HG03064 (cell line): ENCODE data around the gene NPIPB13.
"Not testable (repeated sequence)": the region's sequence is repeated elsewhere in the genome, so short reads cannot be mapped to it uniquely, and the experiment has no call there.

Experiments
- ATAC-seq: cut with Tn5 transposase; IDR thresholded peaks from one replicate; pipeline ENCODE4 v1.9.1; 2021; ENCODE audit warnings: low read depth; ENCODE audit not compliant: unreplicated experiment

The NPIPB13 gene

DNA sequence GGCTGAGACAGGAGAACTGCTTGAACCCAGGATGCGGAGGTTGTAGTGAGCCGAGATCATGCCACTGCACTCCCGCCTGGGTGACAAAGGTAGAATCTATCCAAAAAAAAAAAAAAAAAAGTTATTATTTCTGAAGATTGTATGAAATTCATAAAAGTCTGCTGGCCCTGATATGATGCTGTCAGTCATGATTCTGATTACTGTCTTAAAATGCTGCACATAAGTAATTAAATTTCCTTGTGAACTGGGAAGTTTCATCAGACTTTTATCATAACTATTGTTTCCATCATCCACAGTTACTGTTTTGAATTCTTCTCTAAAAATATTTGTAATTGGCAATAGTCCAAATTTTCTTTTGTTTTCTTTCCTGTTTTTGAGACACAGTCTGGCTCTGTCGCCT lies at the start of gene NPIPB13:
NPIPB13 (minus strand) TSS at position 101 of the 400 bp plus-strand sequence. CDS start 2,906 bp downstream, outside the sequence.
- not testable (repeated sequence) for ATAC-seq

DNA sequence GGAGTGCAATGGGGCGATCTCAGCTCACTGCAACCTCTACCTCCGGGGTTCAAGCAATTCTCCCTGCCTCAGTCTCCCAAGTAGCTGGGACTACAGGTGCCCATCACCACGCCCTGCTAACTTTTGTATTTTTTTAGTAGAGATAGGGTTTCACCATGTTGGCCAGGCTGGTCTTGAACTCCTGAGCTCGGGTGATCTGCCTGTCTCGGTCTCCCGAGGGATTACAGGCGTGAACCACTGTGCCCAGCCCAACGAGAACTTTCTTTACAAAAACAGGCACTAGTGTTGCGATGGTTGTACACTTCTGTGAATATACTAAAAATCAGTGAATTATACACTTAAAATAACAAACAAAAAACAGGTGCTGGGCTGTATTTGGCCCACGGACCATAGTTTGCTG lies 34.1 kb upstream of the NPIPB13 start:
- not testable (repeated sequence) for ATAC-seq

DNA sequence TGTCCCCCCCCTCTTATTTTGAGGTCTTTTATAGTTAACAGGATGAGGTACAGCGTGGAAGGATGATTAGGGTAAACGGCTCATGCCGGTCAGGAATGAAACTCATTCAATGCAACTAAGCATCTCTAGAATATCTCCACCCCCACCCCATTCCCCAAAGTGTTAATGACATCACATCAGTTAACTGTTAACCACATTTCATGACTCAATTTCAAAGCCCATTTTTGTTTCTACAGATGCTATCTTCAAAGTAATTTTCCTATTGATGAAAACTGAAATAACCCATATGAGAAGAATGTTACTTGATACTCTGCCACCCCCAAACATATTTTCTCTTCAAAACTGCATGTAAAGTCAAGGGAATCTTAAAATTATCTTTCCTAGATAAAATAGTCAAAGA lies 30.2 kb upstream of the NPIPB13 start:
- not testable (repeated sequence) for ATAC-seq

DNA sequence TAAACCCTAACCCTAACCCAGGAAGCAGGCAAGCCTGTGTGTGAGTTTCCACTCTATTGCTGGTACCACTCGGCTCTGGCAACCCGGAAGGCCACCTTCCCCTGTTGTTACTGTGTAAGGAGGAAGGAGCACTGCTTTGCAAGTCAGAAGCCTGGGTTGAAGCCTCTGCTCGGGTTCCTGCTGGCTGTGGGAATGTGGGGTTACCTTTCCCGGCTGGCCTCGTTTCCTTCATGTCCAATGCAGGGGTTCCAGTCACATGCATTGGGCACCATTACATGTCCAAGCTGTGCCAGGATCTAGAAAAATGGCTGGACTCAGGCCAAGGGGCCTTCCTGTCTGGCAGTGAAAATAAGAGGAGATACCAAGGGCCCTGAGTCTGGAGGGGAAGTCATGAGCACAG lies 31.2 kb downstream of the NPIPB13 start:
- not testable (repeated sequence) for ATAC-seq

DNA sequence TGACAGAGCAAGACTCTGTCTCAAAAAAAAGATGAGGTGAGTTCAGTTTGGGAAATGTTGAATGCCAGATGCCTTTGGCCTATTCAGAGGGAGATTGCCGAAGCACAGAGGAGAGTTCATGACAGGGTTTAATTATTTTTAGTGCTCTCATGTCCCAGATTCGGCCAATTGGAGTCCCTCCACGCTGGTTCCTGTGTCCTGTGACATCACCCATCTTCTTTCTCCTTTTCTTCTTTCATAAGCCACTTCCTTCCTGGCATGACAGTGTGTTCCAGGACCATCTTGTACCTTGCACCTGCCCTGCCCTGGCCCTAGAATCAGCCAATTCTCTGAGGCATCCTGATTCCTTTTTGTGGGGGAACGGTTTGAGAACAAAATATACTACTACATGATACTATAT lies 36.9 kb downstream of the NPIPB13 start:
- ATAC-seq = not testable (repeated sequence)

DNA sequence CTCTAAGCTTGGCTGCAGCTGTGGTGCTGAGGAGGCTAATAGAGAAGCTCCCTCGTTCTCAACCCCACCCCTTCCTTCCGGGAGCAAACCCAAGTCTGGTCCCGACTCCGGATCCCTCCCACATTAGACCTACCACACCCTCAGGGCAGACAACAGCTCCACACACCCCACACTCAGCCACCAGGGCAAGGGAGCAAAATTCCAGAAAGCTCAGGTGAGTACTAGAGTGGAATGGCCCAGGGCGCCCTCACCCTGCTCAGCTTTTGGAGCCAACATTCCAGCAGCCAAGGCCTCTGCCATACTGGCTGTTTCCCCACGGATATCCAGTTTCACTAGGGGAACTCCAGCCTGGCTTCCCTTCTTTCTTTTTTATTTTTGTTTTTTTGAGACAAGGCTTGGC lies 39.2 kb downstream of the NPIPB13 start:
- ATAC-seq = not testable (repeated sequence)

DNA sequence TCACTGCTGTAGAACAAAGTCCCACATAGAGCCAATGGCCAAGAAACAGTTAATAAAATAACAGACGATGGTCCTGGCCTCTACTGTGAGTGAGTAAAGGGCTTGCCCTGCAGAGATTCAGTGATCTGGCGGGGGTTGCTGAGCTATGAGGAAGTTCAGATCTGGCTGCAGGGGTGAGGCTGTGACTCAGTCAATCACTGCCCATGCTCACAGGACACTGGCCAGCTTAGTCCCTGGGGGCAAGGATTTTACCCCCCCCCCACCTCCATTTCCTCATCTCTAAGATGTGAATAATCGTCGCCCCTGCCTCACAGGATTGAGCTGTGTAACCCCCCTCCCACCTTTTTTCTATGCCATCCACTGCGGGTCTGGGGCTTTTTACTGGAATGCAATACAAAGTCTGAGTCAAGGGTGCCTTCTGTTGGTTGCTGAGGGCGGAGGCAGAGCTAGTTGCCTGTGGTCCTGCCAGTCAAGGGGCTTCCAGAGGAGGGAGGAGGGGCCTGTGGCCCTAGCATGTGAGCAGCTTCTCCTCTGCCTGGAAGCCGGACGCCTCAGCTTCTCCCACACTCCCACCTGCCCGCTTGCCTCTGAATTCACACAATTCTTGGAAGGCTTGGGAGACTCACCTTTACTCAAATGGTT lies 41.1 kb downstream of the NPIPB13 start:
- not testable (repeated sequence) for ATAC-seq

DNA sequence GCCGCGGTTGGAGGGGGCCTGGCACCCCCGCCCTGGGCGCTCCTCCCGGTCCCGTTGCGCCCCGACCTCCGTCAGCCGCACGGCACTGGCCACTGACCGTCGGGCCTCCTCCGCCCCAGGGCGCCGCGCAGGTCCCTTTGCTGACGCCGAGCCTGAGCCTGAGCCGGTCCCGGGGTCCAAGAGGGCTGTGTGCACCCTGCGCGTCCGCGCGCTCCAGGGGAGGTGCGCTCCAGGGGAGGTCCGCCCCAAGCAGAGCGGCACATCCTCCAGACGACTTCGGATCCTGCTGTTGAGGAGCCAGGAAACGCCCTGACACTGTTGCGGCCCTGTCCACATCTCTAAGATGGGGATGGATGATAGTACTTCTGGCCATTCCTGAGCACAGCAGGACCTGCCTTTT lies 42.0 kb downstream of the NPIPB13 start:
- ATAC-seq = not testable (repeated sequence)

DNA sequence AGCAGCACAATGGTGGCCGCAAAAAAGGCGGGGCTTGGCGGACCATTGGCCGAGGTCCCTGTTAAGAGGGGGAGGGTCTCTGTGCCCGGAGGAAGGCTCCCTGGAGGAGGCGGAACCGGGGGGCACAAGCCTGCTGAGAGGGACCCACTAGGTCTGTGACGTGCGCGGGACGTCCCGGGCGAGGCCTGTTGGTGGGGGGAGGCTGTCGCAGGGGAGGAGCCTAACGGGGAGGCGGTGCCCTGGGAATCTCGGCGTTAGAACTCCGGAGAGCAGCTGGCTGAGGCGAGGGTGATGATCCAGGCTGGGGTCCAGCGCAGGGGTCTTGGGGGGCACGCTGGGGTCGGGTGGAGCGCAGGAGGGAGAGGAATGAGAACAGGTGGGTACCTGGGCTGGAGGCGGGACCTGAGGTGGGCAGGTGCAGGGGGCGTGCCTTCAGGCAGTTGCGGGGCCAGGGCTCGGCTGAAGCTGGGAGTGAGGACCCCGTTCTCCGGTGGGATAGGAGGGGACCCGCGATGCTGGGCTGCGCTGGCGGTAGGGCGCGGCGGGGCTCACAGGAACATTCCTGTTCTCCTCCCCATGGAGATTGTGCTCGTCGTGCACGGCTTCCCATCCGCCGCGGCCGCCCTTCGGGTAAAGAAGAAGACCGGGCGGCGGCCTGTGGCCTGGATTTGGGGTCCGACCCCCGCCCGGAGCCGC lies 42.6 kb downstream of the NPIPB13 start:
- ATAC-seq = not testable (repeated sequence)

DNA sequence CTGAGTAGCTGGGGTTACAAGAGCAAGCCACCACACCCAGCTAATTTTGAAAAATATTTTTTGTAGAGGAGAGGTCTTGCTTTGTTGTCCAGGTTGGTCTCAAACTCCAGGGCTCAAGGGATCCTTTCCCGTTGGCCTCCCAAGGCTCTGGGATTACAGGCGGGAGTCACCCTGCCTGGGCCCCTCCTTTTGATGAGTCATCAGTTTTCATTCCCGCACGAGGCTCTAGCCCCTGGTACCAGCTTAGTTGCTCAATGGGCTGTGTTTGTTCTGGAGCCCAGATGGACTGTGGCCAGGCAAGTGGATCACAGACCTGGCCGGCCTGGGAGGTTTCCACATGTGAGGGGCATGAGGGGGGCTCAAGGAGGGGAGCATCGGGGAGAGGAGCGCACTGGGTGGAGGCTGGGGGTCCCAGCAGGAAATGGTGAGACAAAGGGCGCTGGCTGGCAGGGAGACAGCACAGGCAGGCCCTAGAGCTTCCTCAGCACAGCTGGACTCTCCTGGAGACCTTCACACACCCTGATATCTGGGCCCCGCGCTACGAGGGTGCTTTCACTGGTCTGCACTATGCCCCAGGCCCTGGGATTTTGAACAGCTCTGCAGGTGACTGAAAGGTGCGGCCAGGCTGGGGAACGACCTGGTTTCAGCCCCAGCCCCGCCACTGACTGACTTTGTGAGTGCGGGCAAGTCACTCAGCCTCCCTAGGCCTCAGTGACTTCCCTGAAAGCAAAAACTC lies 48.5 kb downstream of the NPIPB13 start:
- ATAC-seq = not testable (repeated sequence)

DNA sequence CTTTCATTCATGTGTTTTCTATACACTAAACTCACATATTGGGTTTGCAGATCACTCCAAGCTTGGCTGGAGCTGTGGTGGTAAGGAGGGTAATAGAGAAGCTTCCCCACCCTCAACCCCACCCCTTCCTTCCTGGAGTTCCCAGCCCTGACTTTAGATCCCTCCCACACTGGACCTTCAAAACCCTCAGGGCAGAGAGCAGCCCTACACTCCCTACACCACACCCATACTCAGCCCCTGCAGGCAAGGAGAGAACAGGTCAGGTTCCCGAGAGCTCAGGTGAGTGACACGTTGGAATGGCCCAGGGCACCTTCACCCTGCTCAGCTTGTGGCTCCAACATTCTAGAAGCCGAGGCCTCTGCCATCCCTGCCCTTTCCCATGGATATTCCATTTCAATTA lies 49.2 kb downstream of the NPIPB13 start, which contains the start of gene SULT1A3:
SULT1A3 (plus strand) TSS at position 207 of the 400 bp plus-strand sequence. CDS start 1,474 bp downstream, outside the sequence.
- not testable (repeated sequence) for ATAC-seq
